WTC11 (cell line): ENCODE measurements around the gene HSPA4. TPM values are rescaled to one million over a fixed set of nuclear protein-coding genes. Genes with fewer than 3 reads are reported as not detected.
"Not testable (repeated sequence)": the region's sequence is repeated elsewhere in the genome, so short reads cannot be mapped to it uniquely, and the experiment has no call there.

Experiments used
- ATAC-seq: fragments of 200-7000 bp; cut with Tn5 transposase; 2 replicates; pipeline ENCODE4 v1.10.0; 2021; ENCODE audit warnings: mild to moderate bottlenecking, moderate library complexity
- CTCF ChIA-PET: fragments of 300-600 bp; sonication (Branson Sonifier 250); formaldehyde crosslinking; loops from one replicate; lab custom pipeline; 2021; ENCODE audit warnings: antibody characterized with exemption; lab: Charles Lee
- POLR2A ChIA-PET: fragments of 350-600 bp; sonication (Branson Sonifier 250); formaldehyde crosslinking; loops from one replicate; lab custom pipeline; 2021; ENCODE audit warnings: antibody characterized with exemption; lab: Charles Lee
- DNase-seq: peaks from one replicate; pipeline ENCODE4 v3.0.0; 2021; ENCODE audit warnings: low spot score
- H3K27ac Mint-ChIP-seq: 2 replicates; pipeline ENCODE4 v1.8.0; 2021; ENCODE audit warnings: mixed read lengths
- H3K27me3 Mint-ChIP-seq: 2 replicates; pipeline ENCODE4 v1.8.0; 2021; ENCODE audit warnings: low read depth, mild to moderate bottlenecking, moderate library complexity, mixed read lengths
- H3K36me3 Mint-ChIP-seq: 2 replicates; pipeline ENCODE4 v1.8.0; 2021; ENCODE audit warnings: mixed read lengths
- H3K4me1 Mint-ChIP-seq: 2 replicates; pipeline ENCODE4 v1.8.0; 2022; ENCODE audit warnings: mixed read lengths
- H3K4me3 Mint-ChIP-seq: 2 replicates; pipeline ENCODE4 v1.8.0; 2021; ENCODE audit warnings: mild to moderate bottlenecking, moderate library complexity, mixed read lengths
- H3K9me3 Mint-ChIP-seq: 2 replicates; pipeline ENCODE4 v1.8.0; 2021; ENCODE audit warnings: mixed read lengths
- EMX1 ChIP-seq: fragments of 250-450 bp; sonication (Bioruptor Pico); IDR thresholded peaks from 2 replicates; pipeline ENCODE4 v1.8.0; 2021; ENCODE audit warnings: mild to moderate bottlenecking
- FOXK1 ChIP-seq: sonication (generic); formaldehyde crosslinking; IDR thresholded peaks from 2 replicates; pipeline ENCODE4 v1.8.0; 2022; ENCODE audit warnings: mild to moderate bottlenecking, moderate library complexity, missing genetic modification reagents
- GRHL2 ChIP-seq: fragments of 250-450 bp; sonication (Bioruptor Pico); IDR thresholded peaks from 2 replicates; pipeline ENCODE4 v1.8.0; 2022; ENCODE audit warnings: mild to moderate bottlenecking, moderate library complexity; ENCODE audit not compliant: insufficient replicate concordance, severe bottlenecking
- IRF1 ChIP-seq: sonication (generic); formaldehyde crosslinking; IDR thresholded peaks from 2 replicates; pipeline ENCODE4 v1.8.0; 2023; ENCODE audit warnings: missing genetic modification reagents
- MXD4 ChIP-seq: fragments of 250-450 bp; sonication (Bioruptor Pico); IDR thresholded peaks from 2 replicates; pipeline ENCODE4 v1.8.0; 2021; ENCODE audit warnings: mild to moderate bottlenecking, moderate library complexity, borderline replicate concordance
- NFYB ChIP-seq: sonication (generic); formaldehyde crosslinking; conservative IDR thresholded peaks from 2 replicates; pipeline ENCODE4 v1.8.0; 2022; ENCODE audit warnings: low read depth, missing genetic modification reagents
- NR3C1 ChIP-seq: sonication (generic); formaldehyde crosslinking; conservative IDR thresholded peaks from 2 replicates; pipeline ENCODE4 v1.8.1; 2023; ENCODE audit warnings: low read depth, mild to moderate bottlenecking, missing genetic modification reagents
- RELA ChIP-seq: sonication (generic); formaldehyde crosslinking; IDR thresholded peaks from 2 replicates; pipeline ENCODE4 v1.8.1; 2022; ENCODE audit warnings: missing genetic modification reagents, mild to moderate bottlenecking, borderline replicate concordance
- SOX15 ChIP-seq: fragments of 250-450 bp; sonication (Bioruptor Pico); IDR thresholded peaks from 2 replicates; pipeline ENCODE4 v1.9.0; 2021; ENCODE audit warnings: mild to moderate bottlenecking
- USF1 ChIP-seq: sonication (generic); formaldehyde crosslinking; IDR thresholded peaks from 2 replicates; pipeline ENCODE4 v1.8.0; 2022; ENCODE audit warnings: mild to moderate bottlenecking, missing genetic modification reagents
- ZNF219 ChIP-seq: sonication (generic); formaldehyde crosslinking; IDR thresholded peaks from 2 replicates; pipeline ENCODE4 v1.8.0; 2023; ENCODE audit warnings: missing genetic modification reagents, mild to moderate bottlenecking, borderline replicate concordance
- ZNF425 ChIP-seq: fragments of 250-450 bp; sonication (Bioruptor Pico); conservative IDR thresholded peaks from 2 replicates; pipeline ENCODE4 v1.9.0; 2021; ENCODE audit warnings: mild to moderate bottlenecking
- ZNF512 ChIP-seq: sonication (generic); formaldehyde crosslinking; IDR thresholded peaks from 2 replicates; pipeline ENCODE4 v1.8.1; 2022; ENCODE audit warnings: missing genetic modification reagents, borderline replicate concordance
- total RNA-seq: library from RNA; stranded (reverse); gene quantifications from 3 replicates; pipeline ENCODE4 v1.2.3, GENCODE V29; 2021

The HSPA4 gene
- total RNA-seq, 1 experiment from 2014 or later: 363 TPM

- POLR2A ChIA-PET: no interaction called here
- no peaks in the 10 kb centered on the region for H3K36me3 Mint-ChIP-seq
- H3K27ac Mint-ChIP-seq: no peak overlapping the region
- TF ChIP-seq USF1 (CRISPR knock-in tag) (no peak), MXD4 (CRISPR knock-in tag) (no peak), ZNF512 (CRISPR knock-in tag) (no peak), NFYB (CRISPR knock-in tag) (no peak), SOX15 (CRISPR knock-in tag) (no peak), ZNF219 (CRISPR knock-in tag) (no peak), EMX1 (CRISPR knock-in tag) (no peak), FOXK1 (CRISPR knock-in tag) (no peak), RELA (CRISPR knock-in tag) (no peak), GRHL2 (CRISPR knock-in tag) (no peak), ZNF425 (no peak), IRF1 (CRISPR knock-in tag) (no peak)
- no peak overlapping the region for H3K4me3 Mint-ChIP-seq
- no peak for DNase-seq
- 0 out of 2 replicates have a peak, but pooled peaks cover 3% of the 10 kb centered on the region for H3K27me3 Mint-ChIP-seq
- ATAC-seq: no peak
- no peaks in the 10 kb centered on the region for H3K9me3 Mint-ChIP-seq
- CTCF ChIA-PET: no interaction called here
- peaks cover 7% of the 10 kb centered on the region for H3K4me1 Mint-ChIP-seq
Measured at GRCh38 chr5:133132717-133133116, 80.9 kb downstream of the HSPA4 start.

- POLR2A ChIA-PET, CTCF ChIA-PET, H3K4me1 Mint-ChIP-seq, ATAC-seq, H3K4me3 Mint-ChIP-seq, H3K27me3 Mint-ChIP-seq, H3K27ac Mint-ChIP-seq, H3K36me3 Mint-ChIP-seq, H3K9me3 Mint-ChIP-seq, DNase-seq: not testable (repeated sequence)
Measured at GRCh38 chr5:133133241-133133640, 81.4 kb downstream of the HSPA4 start.

GRCh38 chr5:133136890-133137289, 85.1 kb downstream of the HSPA4 start:
- H3K36me3 Mint-ChIP-seq, H3K27ac Mint-ChIP-seq, H3K27me3 Mint-ChIP-seq, POLR2A ChIA-PET, CTCF ChIA-PET, H3K4me1 Mint-ChIP-seq, H3K4me3 Mint-ChIP-seq, ATAC-seq, H3K9me3 Mint-ChIP-seq, DNase-seq: not testable (repeated sequence)

GRCh38 chr5:133140311-133140710, 88.5 kb downstream of the HSPA4 start:
- DNase-seq: no peak
- peaks cover 18% of the 10 kb centered on the region for H3K9me3 Mint-ChIP-seq
- ChIA-PET CTCF (no interaction called here), POLR2A (no interaction called here)
- ATAC-seq: no peak
- no peaks in the 10 kb centered on the region for H3K4me1 Mint-ChIP-seq
- no peak overlapping the region for H3K4me3 Mint-ChIP-seq
- no peak overlapping the region for H3K27ac Mint-ChIP-seq
- peaks cover 4% of the 10 kb centered on the region; the same call in 1 of the 2 replicates for H3K36me3 Mint-ChIP-seq
- no peaks in the 10 kb centered on the region for H3K27me3 Mint-ChIP-seq
- TF ChIP-seq NR3C1 (CRISPR knock-in tag): no peak
